IMR-90 (cell line): Measurements from ENCODE around the gene TRDMT1. TPM values are rescaled to one million over a fixed set of nuclear protein-coding genes. Genes with fewer than 3 reads are reported as not detected.

Experiments used
- ATAC-seq: fragments of 200-7000 bp; cut with Tn5 transposase; 2 replicates; pipeline ENCODE4 v1.9.1; 2020; ENCODE audit warnings: low read depth, mild to moderate bottlenecking, moderate library complexity
- BruUV-seq: library from RNA; stranded (reverse); fragments of 400-500 nt; replicated peaks from 2 replicates; lab custom pipeline; 2021; lab: Mats Ljungman, UMichigan
- CTCF ChIA-PET: fragments of 300-600 bp; formaldehyde crosslinking; extraction: SDS; loops from one replicate; lab custom pipeline; 2021; ENCODE audit warnings: antibody characterized with exemption; lab: Yijun Ruan, JAX
- POLR2A ChIA-PET: fragments of 300-600 bp; sonication (Branson Sonifier 250); formaldehyde crosslinking; loops from one replicate; lab custom pipeline; 2022; ENCODE audit warnings: antibody characterized with exemption; ENCODE audit not compliant: unreplicated experiment; lab: Charles Lee
- DNase-seq: peaks from one replicate; pipeline ENCODE4 v3.0.0; 2013
- H2AFZ ChIP-seq: replicated peaks from 2 replicates; pipeline ENCODE3; 2013; ENCODE audit warnings: low read length, mild to moderate bottlenecking; ENCODE audit not compliant: poor library complexity
- H2AK5ac ChIP-seq: 2 replicates; pipeline ENCODE4 v1.6.1; 2013; ENCODE audit warnings: low read depth, low read length, inconsistent platforms
- H2AK9ac ChIP-seq: replicated peaks from 2 replicates; pipeline ENCODE3; 2013; ENCODE audit warnings: mild to moderate bottlenecking, low read depth, low read length, moderate library complexity; ENCODE audit not compliant: poor library complexity
- H2BK120ac ChIP-seq: 2 replicates; pipeline ENCODE4 v1.6.1; 2013; ENCODE audit warnings: low read depth, low read length, inconsistent platforms
- H2BK15ac ChIP-seq: 3 replicates; pipeline ENCODE4 v1.6.1; 2013; ENCODE audit warnings: low read depth, low read length, inconsistent platforms
- H2BK20ac ChIP-seq: 2 replicates; pipeline ENCODE4 v1.6.1; 2013; ENCODE audit warnings: low read depth, mild to moderate bottlenecking, inconsistent platforms, low read length, moderate library complexity
- H2BK5ac ChIP-seq: 2 replicates; pipeline ENCODE4 v1.6.1; 2013; ENCODE audit warnings: mild to moderate bottlenecking, low read depth, low read length, inconsistent platforms; ENCODE audit not compliant: poor library complexity, severe bottlenecking
- H3K14ac ChIP-seq: replicated peaks from 2 replicates; pipeline ENCODE4 v1.6.1; 2013; ENCODE audit warnings: low read depth, low read length, inconsistent platforms
- H3K18ac ChIP-seq: 2 replicates; pipeline ENCODE4 v1.6.1; 2013; ENCODE audit warnings: low read depth, low read length, control low read depth
- H3K23ac ChIP-seq: 2 replicates; pipeline ENCODE4 v1.6.1; 2013; ENCODE audit warnings: low read depth, low read length, inconsistent platforms
- H3K27ac ChIP-seq: 2 replicates; pipeline ENCODE4 v1.5.1; 2013; ENCODE audit warnings: mild to moderate bottlenecking, control low read depth, low read length; ENCODE audit not compliant: insufficient read depth
- H3K27me3 ChIP-seq: 2 replicates; pipeline ENCODE4 v1.6.1; 2013; ENCODE audit warnings: low read length; ENCODE audit not compliant: control insufficient read depth, insufficient read depth
- H3K36me3 ChIP-seq: 2 replicates; pipeline ENCODE4 v1.6.1; 2013; ENCODE audit warnings: low read length, mixed read lengths; ENCODE audit not compliant: control insufficient read depth, insufficient read depth
- H3K4ac ChIP-seq: 2 replicates; pipeline ENCODE4 v1.6.1; 2013; ENCODE audit warnings: low read depth, low read length, inconsistent platforms
- H3K4me1 ChIP-seq: 2 replicates; pipeline ENCODE4 v1.6.1; 2013; ENCODE audit warnings: low read length, mixed read lengths; ENCODE audit not compliant: control insufficient read depth, insufficient read depth
- H3K4me2 ChIP-seq: 2 replicates; pipeline ENCODE4 v1.6.1; 2013; ENCODE audit warnings: low read depth, mild to moderate bottlenecking, control low read depth, low read length, moderate library complexity
- H3K4me3 ChIP-seq: 2 replicates; pipeline ENCODE4 v1.5.1; 2013; ENCODE audit warnings: low read depth, mild to moderate bottlenecking, control low read depth, low read length, moderate library complexity; ENCODE audit not compliant: insufficient read depth
- H3K56ac ChIP-seq: 2 replicates; pipeline ENCODE4 v1.6.1; 2013; ENCODE audit warnings: low read length, inconsistent platforms; ENCODE audit not compliant: insufficient read depth; ENCODE audit errors: extremely low read depth
- H3K79me1 ChIP-seq, 2 experiments: 2 replicates each; pipeline ENCODE4 v1.6.1; 2013; ENCODE audit warnings: low read length in 2 of 2, inconsistent platforms in 1 of 2, low read depth in 1 of 2
- H3K9ac ChIP-seq: 2 replicates; pipeline ENCODE4 v1.6.1; 2013; ENCODE audit warnings: low read depth, low read length, control low read depth
- H3K9me1 ChIP-seq: 2 replicates; pipeline ENCODE4 v1.6.1; 2013; ENCODE audit warnings: low read length, inconsistent platforms; ENCODE audit not compliant: insufficient read depth
- H3K9me3 ChIP-seq: 2 replicates; pipeline ENCODE4 v1.6.1; 2013; ENCODE audit warnings: low read length; ENCODE audit not compliant: control insufficient read depth, insufficient read depth
- H4K20me1 ChIP-seq: 2 replicates; pipeline ENCODE4 v1.6.1; 2013; ENCODE audit warnings: low read length, inconsistent platforms; ENCODE audit not compliant: insufficient read depth
- H4K5ac ChIP-seq: 2 replicates; pipeline ENCODE4 v1.6.1; 2013; ENCODE audit warnings: mild to moderate bottlenecking, low read depth, low read length, control low read depth
- H4K8ac ChIP-seq, 2 experiments: 2 replicates each; pipeline ENCODE4 v1.6.1; 2013; ENCODE audit warnings: low read depth in 2 of 2, low read length in 2 of 2, control low read depth in 1 of 2, inconsistent platforms in 1 of 2
- H4K91ac ChIP-seq: 2 replicates; pipeline ENCODE4 v1.6.1; 2013; ENCODE audit warnings: low read depth, low read length, inconsistent platforms; ENCODE audit not compliant: insufficient read depth
- BHLHE40 ChIP-seq: fragments of 150-350 bp; IDR thresholded peaks from 2 replicates; pipeline ENCODE4 v1.6.1; 2016; ENCODE audit warnings: mild to moderate bottlenecking, low read depth, low read length
- CEBPB ChIP-seq: IDR thresholded peaks from 2 replicates; pipeline ENCODE4 v1.6.1; 2012; ENCODE audit warnings: low read depth, low read length, improper control_type of control experiment
- CHD1 ChIP-seq: IDR thresholded peaks from 2 replicates; pipeline ENCODE4 v1.6.1; 2012; ENCODE audit warnings: low read depth, low read length, improper control_type of control experiment
- CTCF ChIP-seq: conservative IDR thresholded peaks from 2 replicates; pipeline ENCODE4 v1.5.1; 2012; ENCODE audit warnings: mild to moderate bottlenecking, low read depth, low read length, improper control_type of control experiment
- ELK1 ChIP-seq: fragments of 150-350 bp; IDR thresholded peaks from 2 replicates; pipeline ENCODE4 v1.6.1; 2016; ENCODE audit warnings: low read depth, mild to moderate bottlenecking, low read length, moderate library complexity, borderline replicate concordance
- FOS ChIP-seq: fragments of 150-350 bp; IDR thresholded peaks from 2 replicates; pipeline ENCODE4 v1.6.1; 2016; ENCODE audit warnings: low read depth, low read length
- MAFK ChIP-seq: IDR thresholded peaks from 2 replicates; pipeline ENCODE4 v1.6.1; 2012; ENCODE audit warnings: low read depth, low read length, improper control_type of control experiment
- MAZ ChIP-seq: IDR thresholded peaks from 2 replicates; pipeline ENCODE4 v1.6.1; 2012; ENCODE audit warnings: low read depth, mild to moderate bottlenecking, low read length, improper control_type of control experiment, moderate library complexity, borderline replicate concordance
- MXI1 ChIP-seq: IDR thresholded peaks from 2 replicates; pipeline ENCODE4 v1.6.1; 2012; ENCODE audit warnings: low read depth, mild to moderate bottlenecking, low read length, moderate library complexity, borderline replicate concordance
- NFE2L2 ChIP-seq: fragments of 150-350 bp; IDR thresholded peaks from 2 replicates; pipeline ENCODE4 v1.6.1; 2016; ENCODE audit warnings: low read depth, mild to moderate bottlenecking, low read length
- POLR2A ChIP-seq: IDR thresholded peaks from 2 replicates; pipeline ENCODE4 v1.6.1; 2012; ENCODE audit warnings: mild to moderate bottlenecking, low read depth, low read length
- RAD21 ChIP-seq: IDR thresholded peaks from 2 replicates; pipeline ENCODE4 v1.6.1; 2012; ENCODE audit warnings: low read length, improper control_type of control experiment
- RCOR1 ChIP-seq: IDR thresholded peaks from 2 replicates; pipeline ENCODE4 v1.6.1; 2012; ENCODE audit warnings: mild to moderate bottlenecking, low read length, improper control_type of control experiment; ENCODE audit not compliant: insufficient replicate concordance
- RFX5 ChIP-seq: IDR thresholded peaks from 2 replicates; pipeline ENCODE4 v1.8.0; 2012; ENCODE audit warnings: low read depth, mild to moderate bottlenecking, low read length, moderate library complexity
- SMC3 ChIP-seq: fragments of 150-350 bp; IDR thresholded peaks from 2 replicates; pipeline ENCODE4 v1.6.1; 2016; ENCODE audit warnings: low read depth, mild to moderate bottlenecking, antibody characterized with exemption, low read length, moderate library complexity
- USF2 ChIP-seq: fragments of 150-350 bp; IDR thresholded peaks from 2 replicates; pipeline ENCODE4 v1.6.1; 2017; ENCODE audit warnings: mild to moderate bottlenecking, antibody characterized with exemption, low read length, low read depth
- WGBS, 2 experiments: methylation state at CpG; one replicate each; pipeline versions ENCODE4 v1.1.5 to v1.1.7; 2013; ENCODE audit warnings: missing lambda C conversion rate in 2 of 2; ENCODE audit not compliant: insufficient read length in 1 of 2; ENCODE audit errors: extremely low coverage in 2 of 2; 5-methylcytosine and 5-hydroxymethylcytosine counted together
- dilution Hi-C: fragments of 300-500 bp; cut with HindIII; formaldehyde crosslinking; loops from one replicate; pipeline ENCODE4 v1.14.3; 2018; ENCODE audit warnings: low sequenced_read_pairs; ENCODE audit not compliant: unreplicated experiment
- in situ Hi-C: fragments of 300-500 bp; cut with MboI; formaldehyde crosslinking; loops from 3 replicates; pipeline ENCODE4 v1.14.3; 2019; ENCODE audit warnings: low sequenced_read_pairs, inconsistent platforms, mixed read lengths
- intact Hi-C: fragments of 100-400 bp; cut with micrococcal nuclease; formaldehyde crosslinking; loops from 2 replicates; pipeline ENCODE4 v1.10.0; 2022
- polyA plus RNA-seq, 3 experiments: library from polyadenylated mRNA; depleted of rRNA; stranded (reverse); fragments of >200 nt; gene quantifications; 2 replicates each; pipeline ENCODE4 v1.2.3, GENCODE V29; 2012; ENCODE audit warnings: low replicate concordance in 1 of 3
- total RNA-seq: library from RNA; depleted of rRNA; stranded (reverse); fragments of >200 nt; gene quantifications from 2 replicates; pipeline ENCODE4 v1.2.3, GENCODE V29; 2012

Gene TRDMT1
- total and polyA plus RNA-seq, 2 of the 4 experiments (the other 2 are of a cell fraction): 2.1 to 4.7 TPM

GRCh38 chr10:17237149-17237527 is 35.7 kb upstream of the TRDMT1 start:
- Histone ChIP-seq H2BK5ac (no peak overlapping the region), H3K27me3 (no peaks in the 10 kb centered on the region), H3K56ac (no peak overlapping the region), H4K91ac (no peak overlapping the region), H4K8ac (no peak overlapping the region), H2AK5ac (no peak overlapping the region), H2BK120ac (no peak overlapping the region), H3K4me1 (peaks cover 11% of the 10 kb centered on the region), H3K4me2 (no peak overlapping the region), H3K4ac (no peak overlapping the region), H2AK9ac (no peak overlapping the region), H3K4me3 (no peak overlapping the region), H3K27ac (no peak overlapping the region), H4K20me1 (peaks cover 66% of the 10 kb centered on the region), H2BK20ac (no peak overlapping the region), H3K18ac (no peak overlapping the region), H3K9ac (no peak overlapping the region), H3K23ac (no peak overlapping the region), H2AFZ (no peak overlapping the region), H2BK15ac (no peak overlapping the region), H4K5ac (no peak overlapping the region), H3K14ac (no peak overlapping the region), H3K36me3 (peaks cover 37% of the 10 kb centered on the region), H3K79me1 (peaks cover 15 to 29% of the 10 kb centered on the region in 2 experiments), H3K9me3 (peaks cover 3% of the 10 kb centered on the region; the same call in 1 of the 2 replicates), H3K9me1 (no peaks in the 10 kb centered on the region)
- DNase-seq (no peak), ATAC-seq (no peak)
- dilution Hi-C loops (no loop called here), intact Hi-C loops (no loop called here), in situ Hi-C loops (no loop called here)
- ChIA-PET POLR2A (no interaction called here), CTCF (no interaction called here)
- WGBS, 2 experiments: no CpG with 5 or more reads among the region's 5 CpGs
- no TSS peak for BruUV-seq
- no peak for TF ChIP-seq RAD21
- no peak for TF ChIP-seq MAFK
- no peak for TF ChIP-seq SMC3
- no peak for TF ChIP-seq NFE2L2
- no peak for TF ChIP-seq POLR2A
- no peak for TF ChIP-seq ELK1
- no peak for TF ChIP-seq MAZ
- no peak for TF ChIP-seq CEBPB
- TF ChIP-seq FOS: no peak
- no peak for TF ChIP-seq BHLHE40
- TF ChIP-seq CTCF: no peak
- TF ChIP-seq RCOR1: no peak
- no peak for TF ChIP-seq USF2
- no peak for TF ChIP-seq MXI1
- no peak for TF ChIP-seq RFX5
- no peak for TF ChIP-seq CHD1
